Measurements from ENCODE around the gene TMEM235.

- TF ChIP-seq CTCF (conservative IDR thresholded peaks at IDR 0.05; ENCODE audit: low read depth in 2 of 2): no peak
- no peak for TF ChIP-seq POLR2AphosphoS5 (IDR thresholded peaks at IDR 0.05; ENCODE audit: low read depth)
- TF ChIP-seq EZH2 (IDR thresholded peaks at IDR 0.05; ENCODE audit: low read depth, unreplicated experiment): no peak
- TF ChIP-seq ETS1 (IDR thresholded peaks at IDR 0.05): no peak
- TF ChIP-seq ZNF331 (CRISPR knock-in tag; IDR thresholded peaks at IDR 0.05; ENCODE audit: low read depth): no peak
- TF ChIP-seq REST (IDR thresholded peaks at IDR 0.05; ENCODE audit: unreplicated experiment): no peak
- TF ChIP-seq STAT1 (IDR thresholded peaks at IDR 0.05; ENCODE audit: unreplicated experiment): no peak
- TF ChIP-seq JUNB (IDR thresholded peaks at IDR 0.05; ENCODE audit: unreplicated experiment): no peak
- TF ChIP-seq EZH2phosphoT487 (IDR thresholded peaks at IDR 0.05; ENCODE audit: unreplicated experiment): no peak
- TF ChIP-seq CREB1 (CRISPR knock-in tag; IDR thresholded peaks at IDR 0.05; ENCODE audit: low read depth): no peak
Measured at GRCh38 chr17:78230252-78230962, 1.0 kb upstream of the TMEM235 start.
